SU-DHL-6 (cell line): ENCODE data around the gene RPS3.

Experiments used
- EZH2phosphoT487 ChIP-seq: fragments of 200-600 bp; sonication (generic), shearing (Covaris generic); conservative IDR thresholded peaks from 2 replicates; pipeline ENCODE4 v1.6.1; 2018; ENCODE audit warnings: mild to moderate bottlenecking, antibody characterized with exemption, low read length, moderate library complexity, mixed read lengths
- TF ChIP-seq, protein P1 (sequence below): fragments of 200-600 bp; sonication (generic); IDR thresholded peaks from one replicate; pipeline ENCODE4 v1.5.1; 2017; ENCODE audit warnings: antibody characterized with exemption, mild to moderate bottlenecking, low read length, moderate library complexity; ENCODE audit not compliant: insufficient read depth, poor library complexity, severe bottlenecking

DNA sequence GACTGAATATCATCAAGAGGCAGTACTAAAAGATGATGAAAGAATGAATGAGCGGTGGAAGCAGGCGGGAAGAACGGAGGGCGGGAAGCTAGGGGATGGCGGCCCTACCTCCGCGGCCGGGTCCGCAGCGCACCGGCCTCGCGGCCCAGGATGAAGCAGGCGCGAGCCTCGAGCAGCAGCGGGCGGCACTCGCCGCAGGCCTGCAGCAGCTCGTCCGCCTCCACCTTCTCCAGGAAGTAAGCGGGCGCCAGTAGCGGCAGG, 30.3 kb downstream of the RPS3 start:
- TF ChIP-seq, protein P1, sequence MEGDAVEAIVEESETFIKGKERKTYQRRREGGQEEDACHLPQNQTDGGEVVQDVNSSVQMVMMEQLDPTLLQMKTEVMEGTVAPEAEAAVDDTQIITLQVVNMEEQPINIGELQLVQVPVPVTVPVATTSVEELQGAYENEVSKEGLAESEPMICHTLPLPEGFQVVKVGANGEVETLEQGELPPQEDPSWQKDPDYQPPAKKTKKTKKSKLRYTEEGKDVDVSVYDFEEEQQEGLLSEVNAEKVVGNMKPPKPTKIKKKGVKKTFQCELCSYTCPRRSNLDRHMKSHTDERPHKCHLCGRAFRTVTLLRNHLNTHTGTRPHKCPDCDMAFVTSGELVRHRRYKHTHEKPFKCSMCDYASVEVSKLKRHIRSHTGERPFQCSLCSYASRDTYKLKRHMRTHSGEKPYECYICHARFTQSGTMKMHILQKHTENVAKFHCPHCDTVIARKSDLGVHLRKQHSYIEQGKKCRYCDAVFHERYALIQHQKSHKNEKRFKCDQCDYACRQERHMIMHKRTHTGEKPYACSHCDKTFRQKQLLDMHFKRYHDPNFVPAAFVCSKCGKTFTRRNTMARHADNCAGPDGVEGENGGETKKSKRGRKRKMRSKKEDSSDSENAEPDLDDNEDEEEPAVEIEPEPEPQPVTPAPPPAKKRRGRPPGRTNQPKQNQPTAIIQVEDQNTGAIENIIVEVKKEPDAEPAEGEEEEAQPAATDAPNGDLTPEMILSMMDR, result no peak
- TF ChIP-seq EZH2phosphoT487, result no peak
